ENCODE results near the gene TAS2R7. TPM values are rescaled to one million over a fixed set of nuclear protein-coding genes. Genes with fewer than 3 reads are reported as not detected.

Gene TAS2R7
- total and polyA plus RNA-seq, 2 of the 4 experiments (the other 2 are of a cell fraction), result not detected

GRCh38 chr12:10810068-10810467 is 7.6 kb upstream of the TAS2R7 start, which contains the start of gene TAS2R9:
Gene TAS2R9, minus strand, starts transcription at chr12:10810168. Its CDS starts 93 bp downstream, at chr12:10810075.
- no peak within 1 kb of the TSS for H3K23ac ChIP-seq (ENCODE audit: low read depth, low read length)

More at GRCh38 chr12:10810068-10810467, 7.6 kb upstream of the TAS2R7 start, which contains the start of gene TAS2R9:
- Histone ChIP-seq H4K91ac (ENCODE audit: insufficient read depth, low read depth, low read length) (no peak within 1 kb of the TSS), H2BK120ac (ENCODE audit: low read depth, low read length) (no peak within 1 kb of the TSS), H3K4ac (ENCODE audit: low read depth, low read length) (no peak within 1 kb of the TSS), H2AFZ (replicated peaks; ENCODE audit: low read length, poor library complexity) (no peak within 1 kb of the TSS), H3K4me3 (ENCODE audit: insufficient read depth, low read depth, low read length) (no peak within 1 kb of the TSS), H3K56ac (ENCODE audit: extremely low read depth, insufficient read depth, low read length) (no peak within 1 kb of the TSS), H2AK5ac (ENCODE audit: low read depth, low read length) (no peak within 1 kb of the TSS), H3K27ac (ENCODE audit: insufficient read depth, low read length) (no peak within 1 kb of the TSS), H3K36me3 (ENCODE audit: control insufficient read depth, insufficient read depth, low read length) (no peaks in the 10 kb centered on the region), H3K14ac (replicated peaks; ENCODE audit: low read depth, low read length) (no peak within 1 kb of the TSS), H3K18ac (ENCODE audit: low read depth, low read length) (no peak within 1 kb of the TSS), H2BK5ac (ENCODE audit: low read depth, low read length, poor library complexity, severe bottlenecking) (no peak within 1 kb of the TSS), H4K5ac (ENCODE audit: low read depth, low read length) (no peak within 1 kb of the TSS), H2AK9ac (replicated peaks; ENCODE audit: low read depth, low read length, poor library complexity) (no peak within 1 kb of the TSS), H3K27me3 (ENCODE audit: control insufficient read depth, insufficient read depth, low read length) (no peaks in the 10 kb centered on the region; the same call in 1 of the 2 replicates), H3K4me2 (ENCODE audit: low read depth, low read length) (no peak within 1 kb of the TSS), H4K8ac (ENCODE audit: low read depth in 2 of 2, low read length in 2 of 2) (no peak within 1 kb of the TSS), H2BK20ac (ENCODE audit: low read depth, low read length) (no peak within 1 kb of the TSS), H3K9ac (ENCODE audit: low read depth, low read length) (no peak within 1 kb of the TSS), H3K79me1 (ENCODE audit: low read depth in 1 of 2, low read length in 2 of 2) (no peaks in the 10 kb centered on the region), H3K4me1 (ENCODE audit: control insufficient read depth, insufficient read depth, low read length) (no peaks in the 10 kb centered on the region), H2BK15ac (ENCODE audit: low read depth, low read length) (no peak within 1 kb of the TSS), H3K9me1 (ENCODE audit: insufficient read depth, low read length) (no peaks in the 10 kb centered on the region), H4K20me1 (ENCODE audit: insufficient read depth, low read length) (no peaks in the 10 kb centered on the region), H3K9me3 (ENCODE audit: control insufficient read depth, insufficient read depth, low read length) (no peaks in the 10 kb centered on the region)
- ATAC-seq (ENCODE audit: low read depth) (no peak), DNase-seq (no peak)
- no peak for TF ChIP-seq CHD1 (IDR thresholded peaks at IDR 0.05; ENCODE audit: low read depth, low read length)
- TF ChIP-seq RAD21 (IDR thresholded peaks at IDR 0.05; ENCODE audit: low read length), result no peak
- TF ChIP-seq MAZ (IDR thresholded peaks at IDR 0.05; ENCODE audit: borderline replicate concordance, low read depth, low read length), result no peak
- no peak for TF ChIP-seq MXI1 (IDR thresholded peaks at IDR 0.05; ENCODE audit: borderline replicate concordance, low read depth, low read length)
- no peak for TF ChIP-seq RCOR1 (IDR thresholded peaks at IDR 0.05; ENCODE audit: insufficient replicate concordance, low read length)
- no peak for TF ChIP-seq BHLHE40 (IDR thresholded peaks at IDR 0.05; ENCODE audit: low read depth, low read length)
- no peak for TF ChIP-seq NFE2L2 (IDR thresholded peaks at IDR 0.05; ENCODE audit: low read depth, low read length)
- TF ChIP-seq SMC3 (IDR thresholded peaks at IDR 0.05; ENCODE audit: low read depth, low read length), result no peak
- TF ChIP-seq POLR2A (IDR thresholded peaks at IDR 0.05; ENCODE audit: low read depth, low read length), result no peak
- no peak for TF ChIP-seq USF2 (IDR thresholded peaks at IDR 0.05; ENCODE audit: low read depth, low read length)
- TF ChIP-seq CTCF (conservative IDR thresholded peaks at IDR 0.05; ENCODE audit: low read depth, low read length), result no peak
- TF ChIP-seq RFX5 (IDR thresholded peaks at IDR 0.05; ENCODE audit: low read depth, low read length), result no peak
- no peak for TF ChIP-seq CEBPB (IDR thresholded peaks at IDR 0.05; ENCODE audit: low read depth, low read length)
- no peak for TF ChIP-seq FOS (IDR thresholded peaks at IDR 0.05; ENCODE audit: low read depth, low read length)
- no peak for TF ChIP-seq ELK1 (IDR thresholded peaks at IDR 0.05; ENCODE audit: borderline replicate concordance, low read depth, low read length)
- TF ChIP-seq MAFK (IDR thresholded peaks at IDR 0.05; ENCODE audit: low read depth, low read length), result no peak
- ChIA-PET POLR2A (ENCODE audit: unreplicated experiment) (no interaction called here), CTCF (interaction anchor here (0.8 kb wide), 1 partner anchor 371 kb away, joined by 3 read pairs; no protein-coding TSS in a partner anchor)
- intact Hi-C loops (cut with micrococcal nuclease) (no loop called here), dilution Hi-C loops (cut with HindIII; ENCODE audit: low sequenced_read_pairs, unreplicated experiment) (no loop called here), in situ Hi-C loops (cut with MboI; ENCODE audit: low sequenced_read_pairs) (no loop called here)
- no TSS peak for BruUV-seq (replicated peaks)
